SK-N-MC (cell line): ENCODE data around the gene NXN.

ENCODE experiments used
- EZH2 ChIP-seq: fragments of 200-600 bp; sonication (generic); IDR thresholded peaks from one replicate; pipeline ENCODE4 v1.6.1; 2017; ENCODE audit warnings: antibody characterized with exemption
- FOXP2 ChIP-seq: optimal IDR thresholded peaks from 2 replicates; pipeline ENCODE3; 2011; ENCODE audit warnings: mild to moderate bottlenecking, moderate library complexity; ENCODE audit not compliant: insufficient read depth; ENCODE audit errors: extremely low read length, control extremely low read depth
- POLR2AphosphoS5 ChIP-seq: IDR thresholded peaks from 2 replicates; pipeline ENCODE4 v1.6.1; 2012; ENCODE audit warnings: mild to moderate bottlenecking, low read depth, low read length, borderline replicate concordance

GRCh38 chr17:856149-856548 lies 123.4 kb downstream of the NXN start:
- TF ChIP-seq POLR2AphosphoS5 (no peak), EZH2 (no peak), FOXP2 (no peak)
